HG03097 (cell line): ENCODE results near the gene C10orf90.

Source experiments
- ATAC-seq: cut with Tn5 transposase; IDR thresholded peaks from one replicate; pipeline ENCODE4 v1.9.1; 2021; ENCODE audit not compliant: unreplicated experiment, low FRiP score

Gene C10orf90, protein sequence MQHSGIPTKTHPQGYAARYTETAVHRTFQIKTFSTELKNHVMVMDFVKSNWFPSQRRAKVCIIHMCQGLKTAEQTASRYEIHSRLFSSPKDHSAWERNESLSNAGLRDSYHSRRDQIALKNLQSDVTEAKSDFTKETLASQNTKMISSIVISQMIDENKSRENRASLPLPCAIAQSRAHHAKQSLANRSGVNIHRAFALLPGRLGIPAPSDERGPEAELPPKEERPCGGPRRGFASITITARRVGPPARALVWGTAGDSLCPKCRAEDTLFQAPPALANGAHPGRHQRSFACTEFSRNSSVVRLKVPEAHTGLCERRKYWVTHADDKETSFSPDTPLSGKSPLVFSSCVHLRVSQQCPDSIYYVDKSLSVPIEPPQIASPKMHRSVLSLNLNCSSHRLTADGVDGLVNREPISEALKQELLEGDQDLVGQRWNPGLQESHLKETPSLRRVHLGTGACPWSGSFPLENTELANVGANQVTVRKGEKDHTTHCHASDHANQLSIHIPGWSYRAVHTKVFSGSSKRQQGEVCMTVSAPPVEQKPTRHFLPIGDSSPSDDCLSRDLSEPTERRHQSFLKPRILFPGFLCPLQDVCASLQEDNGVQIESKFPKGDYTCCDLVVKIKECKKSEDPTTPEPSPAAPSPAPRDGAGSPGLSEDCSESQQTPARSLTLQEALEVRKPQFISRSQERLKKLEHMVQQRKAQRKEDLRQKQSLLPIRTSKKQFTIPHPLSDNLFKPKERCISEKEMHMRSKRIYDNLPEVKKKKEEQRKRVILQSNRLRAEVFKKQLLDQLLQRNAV

DNA sequence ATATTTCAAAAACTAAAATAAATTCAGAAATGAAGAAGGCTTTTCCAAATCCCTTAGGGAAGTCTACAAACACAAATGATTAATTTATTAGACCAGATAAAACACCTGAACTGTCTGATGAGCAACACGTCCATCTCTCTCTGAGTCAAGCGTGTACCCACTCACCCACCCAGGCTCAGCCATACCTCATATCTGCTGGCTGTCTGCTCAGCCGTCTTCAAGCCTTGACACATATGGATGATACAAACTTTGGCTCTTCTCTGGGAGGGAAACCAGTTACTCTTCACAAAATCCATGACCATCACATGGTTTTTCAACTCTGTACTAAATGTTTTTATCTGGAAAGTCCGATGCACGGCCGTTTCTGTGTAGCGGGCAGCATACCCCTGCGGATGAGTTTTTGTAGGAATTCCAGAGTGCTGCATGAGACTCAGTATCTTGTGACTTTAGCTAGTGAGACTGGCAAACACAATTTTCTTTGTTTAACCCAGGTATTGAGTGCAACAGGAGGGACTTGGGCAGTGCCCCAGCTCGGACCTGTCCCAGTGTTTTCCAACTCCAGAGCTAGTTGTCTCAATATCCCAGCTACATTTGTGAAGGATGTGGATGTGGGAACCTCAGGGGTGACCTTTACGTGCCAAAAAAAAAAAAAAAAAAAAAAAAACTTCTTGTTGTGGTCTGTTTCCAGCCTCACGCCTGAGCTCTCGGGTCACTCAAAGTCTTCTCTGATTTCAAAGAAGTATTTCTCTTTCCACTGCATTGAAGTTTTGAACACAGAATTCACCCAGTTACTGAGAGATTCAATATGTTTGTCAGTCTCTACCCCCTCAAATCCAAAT is at the start of gene C10orf90:
Gene C10orf90 (minus strand): TSS at position 638 of the 839 bp plus-strand sequence. CDS start 213 bp downstream, at position 425.
- ATAC-seq, result no peak

DNA sequence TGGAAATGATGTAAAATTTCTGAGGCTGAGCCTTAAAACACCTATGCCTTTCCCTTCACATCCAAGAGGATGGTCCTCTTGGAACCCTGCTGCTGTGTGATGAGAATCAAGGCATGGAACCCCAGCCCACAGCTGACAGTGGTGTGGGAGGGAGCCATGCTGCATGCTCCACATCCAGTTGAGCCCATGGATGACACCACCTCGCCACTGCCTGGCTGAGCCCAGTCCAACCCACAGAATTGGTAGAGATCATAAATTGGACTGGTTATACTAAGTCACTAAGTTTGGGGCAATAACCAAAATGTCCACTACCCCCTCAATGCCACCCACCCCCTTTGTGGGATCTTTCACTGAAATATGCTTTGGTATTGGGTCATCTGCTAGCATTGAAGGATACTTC is 45.9 kb upstream of the C10orf90 start:
- no peak for ATAC-seq

DNA sequence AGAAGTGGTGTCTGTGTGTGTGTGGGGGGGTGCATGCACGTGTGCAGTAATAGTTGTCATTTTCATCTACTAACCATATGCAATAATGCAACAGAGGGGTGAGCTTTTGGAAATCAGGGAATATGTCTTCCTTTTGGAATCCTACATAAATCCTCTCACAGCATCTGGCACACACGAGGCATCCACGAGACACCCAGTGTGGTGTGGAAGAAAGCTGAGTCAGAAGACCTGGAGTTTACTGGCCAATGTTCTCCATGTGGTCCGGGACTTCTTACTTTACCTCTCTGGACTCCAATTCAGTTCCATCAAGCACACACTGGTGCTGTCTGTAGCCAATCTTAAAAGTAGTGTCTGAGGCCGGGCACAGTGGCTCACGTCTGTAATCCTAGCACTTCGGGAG is 43.1 kb upstream of the C10orf90 start:
- no peak for ATAC-seq

DNA sequence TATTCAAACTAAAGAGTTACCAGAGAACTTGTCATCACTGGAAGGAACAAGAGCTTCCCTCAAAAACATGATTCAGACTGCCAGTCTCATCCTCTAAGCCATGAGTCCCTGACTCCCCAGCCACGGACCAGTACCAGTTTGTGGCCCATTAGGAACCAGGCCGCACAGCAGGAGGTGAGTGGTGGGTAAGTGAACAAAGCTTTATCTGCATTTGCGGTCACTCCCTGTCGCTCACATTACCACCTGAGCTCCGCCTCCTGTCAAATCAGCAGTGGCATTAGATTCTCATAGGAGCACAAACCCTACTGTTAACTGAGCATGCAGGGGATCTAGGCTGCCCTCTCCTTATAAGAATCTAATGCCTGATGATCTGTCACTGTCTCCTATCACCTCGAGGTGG is 42.2 kb upstream of the C10orf90 start:
- ATAC-seq, result no peak

DNA sequence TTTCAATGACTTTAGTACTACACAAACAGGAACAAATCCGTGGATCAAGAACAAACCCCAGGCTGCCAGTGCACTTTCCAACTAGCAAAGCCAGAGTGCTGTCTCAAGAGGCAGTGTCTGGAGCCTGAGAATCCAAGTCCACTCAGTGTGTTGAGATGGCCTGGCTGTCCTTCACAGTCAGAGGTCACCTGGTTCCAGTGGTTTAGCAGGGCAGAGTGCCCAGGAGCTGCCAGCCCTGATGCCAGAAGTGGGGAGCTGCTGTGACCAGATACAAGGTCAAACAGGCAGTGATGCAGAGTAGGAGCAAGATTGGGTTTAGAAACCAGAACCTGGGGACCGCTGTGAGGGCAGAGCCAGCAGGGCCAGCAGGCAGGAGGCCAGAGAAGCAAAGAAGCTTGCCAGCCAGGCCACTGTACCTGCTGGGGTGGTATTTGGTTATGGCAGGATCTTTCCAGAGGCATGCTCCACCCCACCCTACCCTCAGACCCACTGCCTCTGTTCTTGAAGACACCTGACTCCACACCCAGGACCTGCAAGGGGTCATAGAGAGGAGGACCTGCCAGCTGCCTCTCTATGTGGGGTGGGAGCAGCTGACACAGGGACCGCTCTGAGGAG is 35.6 kb upstream of the C10orf90 start:
- no peak for ATAC-seq

DNA sequence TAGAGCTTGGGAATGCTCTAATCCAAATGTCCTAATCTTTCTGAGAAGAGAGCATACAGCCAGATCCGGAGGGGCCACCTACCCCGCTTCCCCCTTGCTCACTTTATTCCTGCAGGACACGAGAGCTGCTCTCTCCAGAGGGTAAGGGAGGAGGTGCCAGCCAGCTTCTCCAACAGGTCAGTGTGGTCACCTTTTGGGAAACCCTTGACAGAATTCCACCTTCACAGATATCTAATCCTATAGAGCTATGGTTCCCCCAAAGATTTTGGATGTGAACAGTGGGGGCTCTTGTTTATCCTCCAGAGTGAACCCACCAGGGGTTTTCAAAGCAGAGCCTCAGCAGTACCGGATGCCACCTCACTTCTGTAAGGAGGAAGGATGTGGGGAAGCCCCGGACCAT is 34.6 kb upstream of the C10orf90 start:
- no peak for ATAC-seq

DNA sequence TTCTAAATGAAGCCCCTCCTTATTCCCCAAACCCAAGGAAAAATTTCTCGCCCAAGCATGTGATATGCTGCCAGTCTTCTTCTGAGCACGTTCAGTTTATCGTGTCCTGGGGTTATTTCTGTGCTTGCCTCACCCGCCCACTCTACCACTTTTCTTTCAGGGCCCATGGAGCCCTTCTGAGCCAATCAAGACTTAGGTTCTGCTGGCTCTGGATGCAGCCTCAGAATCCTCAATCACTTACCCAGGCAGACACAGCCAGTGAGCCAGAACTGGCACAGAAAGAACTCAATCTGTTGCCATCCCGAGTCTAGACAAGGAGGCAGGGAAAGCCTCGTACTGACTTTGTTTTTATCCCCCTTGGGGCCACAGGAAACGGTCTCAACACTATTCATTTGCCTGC is 34.2 kb upstream of the C10orf90 start:
- no peak for ATAC-seq

DNA sequence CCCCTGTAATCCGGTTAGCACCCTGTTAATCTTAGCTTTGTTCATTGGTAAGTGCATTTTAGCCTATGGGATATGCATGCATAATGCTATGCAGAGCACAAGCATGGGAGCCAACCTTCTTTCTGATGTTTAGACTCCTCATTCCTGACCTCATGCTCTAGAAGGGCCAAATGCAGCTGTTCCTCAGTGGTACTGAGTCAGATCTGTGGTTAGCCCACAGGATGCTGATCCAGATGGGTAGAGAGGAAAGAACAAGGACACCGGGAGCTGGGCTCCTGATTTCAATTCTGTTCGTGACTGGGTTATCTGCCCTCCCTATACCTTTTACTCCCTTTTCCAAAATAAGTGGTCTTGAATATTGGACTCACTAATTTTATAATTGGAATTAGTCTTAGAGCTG is 31.7 kb upstream of the C10orf90 start:
- ATAC-seq, result no peak

DNA sequence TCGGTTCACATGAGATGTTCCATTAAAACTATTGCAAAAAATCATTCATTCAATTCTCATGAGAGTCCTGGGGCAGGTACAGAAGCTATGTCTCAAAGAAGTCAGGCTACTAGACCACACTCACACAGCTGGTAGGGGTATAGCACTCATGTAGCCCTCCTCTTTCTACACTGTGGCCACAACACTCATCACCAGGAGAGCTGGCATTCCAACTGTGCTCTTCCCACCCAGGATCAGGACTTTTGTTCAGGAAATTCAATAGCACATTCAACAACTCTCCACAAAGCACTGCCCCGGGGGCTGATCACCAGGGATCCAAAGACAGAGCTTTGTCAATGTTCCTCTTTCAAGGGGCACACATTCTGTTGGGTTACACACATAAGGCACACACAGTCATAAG is 31.0 kb upstream of the C10orf90 start:
- no peak for ATAC-seq

DNA sequence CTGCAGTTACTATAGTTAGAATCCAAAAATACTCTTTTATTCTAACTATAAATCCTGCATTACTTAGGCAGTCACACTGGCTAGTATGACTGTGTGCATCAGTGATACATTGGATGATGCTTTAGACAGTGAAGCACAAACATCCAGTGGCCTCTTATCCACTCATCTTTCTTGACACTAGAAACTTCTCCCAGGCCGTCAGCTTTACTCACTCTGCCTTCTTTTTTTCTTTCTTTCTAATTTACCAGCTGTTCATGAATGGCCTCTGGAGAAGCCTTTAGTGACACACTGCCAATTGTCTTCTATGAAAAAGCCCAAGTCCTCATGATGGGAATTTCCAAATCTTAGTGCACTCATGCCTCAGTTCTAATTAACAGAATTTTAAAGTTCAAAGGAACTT is 26.2 kb upstream of the C10orf90 start:
- ATAC-seq, result no peak

DNA sequence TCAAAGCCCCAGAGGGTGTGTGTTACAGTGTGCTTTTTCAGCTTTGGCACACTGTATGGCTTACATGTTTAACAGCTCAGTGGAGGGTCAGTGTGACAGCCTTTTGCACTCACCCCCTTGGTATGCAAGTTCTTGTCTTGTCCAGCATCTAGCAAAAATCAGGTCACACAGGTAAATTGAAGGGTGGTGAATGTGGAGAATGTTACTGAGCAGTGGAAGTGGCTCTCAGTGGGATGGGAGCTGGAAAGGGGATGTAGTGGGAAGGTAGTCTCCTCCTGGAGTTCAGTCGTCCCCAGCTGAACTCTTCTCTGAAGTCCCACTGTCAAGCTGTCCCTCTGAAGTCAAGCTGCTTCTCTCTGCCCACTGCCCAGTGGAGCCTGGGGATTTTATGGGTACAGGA is 21.0 kb upstream of the C10orf90 start:
- no peak for ATAC-seq

DNA sequence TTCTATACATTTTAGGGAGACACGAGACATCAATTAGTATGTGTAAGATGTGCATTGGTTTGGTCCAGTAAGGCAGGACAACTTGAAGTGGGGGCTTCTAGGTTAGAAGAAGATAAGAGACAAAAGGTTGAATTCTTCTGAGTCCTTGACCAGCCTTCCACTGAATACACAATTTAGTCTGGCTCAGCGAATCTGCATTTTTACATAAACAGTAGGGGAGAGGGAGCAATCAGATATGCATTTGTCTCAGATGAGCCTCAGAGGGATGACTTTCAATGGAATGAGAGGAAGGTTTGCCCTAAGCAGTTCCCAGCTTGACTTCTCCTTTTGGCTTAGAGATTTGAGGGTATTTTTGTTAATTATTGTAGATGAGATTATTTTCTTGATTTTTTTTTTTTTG is 20.0 kb upstream of the C10orf90 start:
- no peak for ATAC-seq

DNA sequence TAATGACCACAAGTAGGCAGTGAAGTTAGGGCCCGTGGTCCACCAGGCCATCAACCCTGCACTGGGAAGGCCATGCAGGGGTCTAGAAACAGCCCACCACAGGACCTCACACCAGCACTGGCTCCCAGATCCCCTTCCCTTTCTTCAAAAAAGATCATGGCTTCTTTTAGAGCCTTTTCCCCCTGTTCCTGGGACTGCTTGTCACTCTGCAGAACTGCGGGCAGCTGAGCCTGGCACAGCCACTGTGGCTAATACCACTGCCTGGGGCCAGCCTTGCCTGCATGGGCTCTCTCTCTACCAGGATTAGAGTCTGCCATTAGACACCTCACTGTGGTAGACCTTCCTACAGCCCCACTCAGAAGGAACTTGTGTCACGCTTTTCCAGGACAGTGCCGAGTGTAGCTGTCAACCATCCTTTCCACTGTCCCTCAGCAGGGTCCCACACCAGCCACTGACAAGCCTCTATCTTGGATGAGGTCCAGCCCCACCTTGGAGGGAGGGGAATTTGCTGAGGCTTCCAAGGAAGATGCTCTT is 19.0 kb upstream of the C10orf90 start:
- ATAC-seq, result no peak

DNA sequence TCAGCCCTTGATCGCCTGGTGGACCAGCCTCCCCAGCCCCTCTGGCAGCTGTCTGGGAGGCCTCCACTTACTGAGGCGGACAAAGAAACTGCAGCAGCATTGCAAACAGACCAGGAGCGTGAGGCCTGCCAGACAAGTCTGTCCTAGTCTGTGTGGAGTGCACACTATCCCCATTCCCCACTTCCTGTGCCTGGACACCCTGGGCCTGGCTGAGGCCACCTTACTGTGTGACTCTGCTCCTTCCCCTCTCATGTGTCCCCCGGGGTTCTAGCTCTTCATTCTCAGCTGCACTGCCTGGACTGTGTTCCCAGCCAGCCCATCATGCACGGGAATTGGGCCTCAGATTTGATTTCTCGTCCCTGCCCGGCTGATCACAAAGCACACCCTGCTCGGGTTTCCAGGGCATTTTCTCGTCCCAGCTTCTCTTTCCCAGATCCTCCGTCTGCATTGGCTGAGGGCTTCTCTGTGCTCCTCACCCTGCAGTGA is 16.7 kb upstream of the C10orf90 start:
- no peak for ATAC-seq

DNA sequence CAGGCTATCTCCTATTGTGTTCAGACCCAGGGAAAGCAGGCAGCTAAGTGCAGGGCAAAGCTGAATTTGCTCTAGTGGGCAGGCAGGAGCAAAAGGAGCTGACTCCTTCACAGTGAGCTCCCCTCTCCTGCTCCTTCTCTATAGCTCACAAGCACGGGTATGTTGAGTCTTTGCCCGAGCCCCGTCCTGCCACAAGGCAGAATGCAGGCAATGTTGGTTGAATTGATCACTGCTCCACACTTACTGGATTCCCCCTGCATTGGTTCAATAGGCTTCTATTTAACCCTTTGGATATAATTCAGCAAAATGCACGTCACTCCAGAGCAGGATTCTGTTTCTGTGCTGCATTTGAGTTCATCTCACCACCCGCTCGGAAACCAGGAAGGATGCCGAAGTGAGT is 16.2 kb upstream of the C10orf90 start:
- no peak for ATAC-seq

DNA sequence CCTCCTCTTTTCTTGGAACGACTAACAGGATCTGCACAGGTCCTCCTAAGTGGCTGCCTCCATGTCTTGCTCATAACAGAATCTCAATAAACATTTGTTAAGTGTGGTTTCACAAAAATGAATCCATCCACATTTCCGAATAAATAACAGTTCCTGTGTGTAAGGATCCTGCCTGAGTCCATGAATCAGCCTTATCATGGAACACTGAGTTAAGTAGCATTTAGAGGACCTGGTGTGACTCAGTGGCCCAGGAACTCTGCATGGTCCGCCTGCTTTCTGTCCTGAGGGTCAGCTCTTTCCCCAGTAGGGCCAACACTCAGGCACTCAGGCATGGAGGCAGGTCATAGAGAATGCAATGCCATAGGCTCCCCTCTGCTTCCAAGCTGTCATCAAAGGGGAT is 15.8 kb upstream of the C10orf90 start:
- no peak for ATAC-seq

DNA sequence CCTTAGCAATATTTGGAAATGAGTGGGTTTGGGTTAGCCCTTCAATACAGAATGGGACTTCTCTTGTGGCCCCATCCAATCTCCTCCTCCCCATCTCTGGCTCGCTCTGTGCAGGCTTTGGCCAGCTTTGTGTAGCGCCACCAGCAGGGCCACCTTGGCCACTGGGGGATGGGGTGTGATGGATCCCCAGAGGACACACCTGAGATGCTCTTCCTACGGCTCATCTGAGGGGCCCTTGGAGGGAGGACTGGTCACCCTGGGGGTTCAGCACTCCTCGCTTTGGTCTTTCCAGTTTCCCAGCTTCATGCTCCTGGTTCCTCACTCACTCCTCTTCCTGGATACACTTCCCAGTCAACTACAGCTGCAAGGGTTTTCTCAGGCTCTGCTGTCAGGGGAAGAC is 15.3 kb upstream of the C10orf90 start:
- ATAC-seq, result no peak

DNA sequence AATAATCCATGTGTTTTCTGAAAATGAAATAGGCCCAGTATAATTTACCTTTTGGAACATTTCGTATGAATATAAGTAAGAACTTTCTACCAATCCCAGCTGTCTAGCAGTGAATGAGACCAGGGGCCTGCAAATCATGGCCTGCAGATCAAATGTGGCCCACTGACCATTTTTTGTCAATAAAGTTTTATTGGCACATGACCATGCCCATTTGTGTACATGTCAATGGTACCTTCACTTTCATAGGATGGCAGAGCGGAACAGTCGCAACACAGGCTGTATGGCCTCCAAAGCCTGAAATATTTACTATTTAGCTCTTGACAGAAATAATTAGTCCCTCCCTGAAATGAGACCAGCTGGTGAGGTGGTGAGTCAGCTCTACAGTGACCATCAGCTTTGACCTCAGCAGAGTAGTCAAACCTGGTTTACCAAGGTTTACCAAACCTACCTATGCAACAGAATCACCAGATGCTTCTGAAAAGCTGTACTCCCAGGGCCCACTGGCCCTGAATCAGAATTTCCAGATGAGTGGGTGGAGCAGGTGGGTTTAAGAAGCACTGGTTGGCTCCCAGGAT is 13.8 kb upstream of the C10orf90 start:
- no peak for ATAC-seq

DNA sequence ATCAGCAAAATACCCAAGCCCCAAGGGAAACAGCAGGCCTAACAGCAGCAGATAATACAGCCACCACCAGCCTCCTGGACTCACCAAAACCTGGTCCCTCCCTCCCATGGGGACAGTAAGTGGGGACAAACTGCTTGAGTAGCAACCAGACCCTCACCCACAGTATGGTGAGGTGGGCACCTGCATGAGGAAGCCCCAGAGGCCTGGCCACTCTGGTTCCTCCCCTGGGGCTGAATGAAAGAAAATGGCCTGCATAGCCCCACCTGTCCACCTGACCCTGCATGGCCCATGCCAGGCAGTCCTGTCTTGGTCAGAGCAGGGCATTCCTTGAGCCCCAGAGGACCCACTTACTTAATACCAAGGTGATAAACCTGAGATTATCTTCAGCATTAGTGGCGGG is 13.0 kb upstream of the C10orf90 start:
- ATAC-seq, result no peak
